Nephron (organoid): Measurements from ENCODE around the gene ROMO1.

Experiments used
- H3K27ac Mint-ChIP-seq, 3 experiments: 2 replicates each; pipeline ENCODE4 v1.8.0; 2020; ENCODE audit warnings: mixed read lengths in 3 of 3, mild to moderate bottlenecking in 2 of 3, moderate library complexity in 1 of 3
- H3K27me3 Mint-ChIP-seq: 2 replicates; pipeline ENCODE4 v1.8.0; 2021; ENCODE audit warnings: low read depth, mild to moderate bottlenecking, moderate library complexity, mixed read lengths
- H3K36me3 Mint-ChIP-seq: 2 replicates; pipeline ENCODE4 v1.8.0; 2020; ENCODE audit warnings: low read depth, mixed read lengths
- H3K4me1 Mint-ChIP-seq: 2 replicates; pipeline ENCODE4 v1.8.0; 2020; ENCODE audit warnings: mixed read lengths
- H3K4me3 Mint-ChIP-seq, 3 experiments: 2 replicates each; pipeline ENCODE4 v1.8.0; 2020; ENCODE audit warnings: mild to moderate bottlenecking in 3 of 3, mixed read lengths in 3 of 3, moderate library complexity in 2 of 3
- H3K9me3 Mint-ChIP-seq: 2 replicates; pipeline ENCODE4 v1.8.0; 2020; ENCODE audit warnings: mixed read lengths
- TF ChIP-seq, protein P1 (sequence below), 3 experiments: fragments of 200-600 bp; sonication (generic); IDR thresholded peaks; one replicate each; pipeline ENCODE4 v1.5.0; 2021; ENCODE audit warnings: antibody characterized with exemption in 3 of 3; ENCODE audit not compliant: unreplicated experiment in 3 of 3

The ROMO1 gene

GRCh38 chr20:35731862-35732643 lies 32.8 kb downstream of the ROMO1 start:
- H3K27me3 Mint-ChIP-seq = no peaks in the 10 kb centered on the region
- TF ChIP-seq, protein P1, sequence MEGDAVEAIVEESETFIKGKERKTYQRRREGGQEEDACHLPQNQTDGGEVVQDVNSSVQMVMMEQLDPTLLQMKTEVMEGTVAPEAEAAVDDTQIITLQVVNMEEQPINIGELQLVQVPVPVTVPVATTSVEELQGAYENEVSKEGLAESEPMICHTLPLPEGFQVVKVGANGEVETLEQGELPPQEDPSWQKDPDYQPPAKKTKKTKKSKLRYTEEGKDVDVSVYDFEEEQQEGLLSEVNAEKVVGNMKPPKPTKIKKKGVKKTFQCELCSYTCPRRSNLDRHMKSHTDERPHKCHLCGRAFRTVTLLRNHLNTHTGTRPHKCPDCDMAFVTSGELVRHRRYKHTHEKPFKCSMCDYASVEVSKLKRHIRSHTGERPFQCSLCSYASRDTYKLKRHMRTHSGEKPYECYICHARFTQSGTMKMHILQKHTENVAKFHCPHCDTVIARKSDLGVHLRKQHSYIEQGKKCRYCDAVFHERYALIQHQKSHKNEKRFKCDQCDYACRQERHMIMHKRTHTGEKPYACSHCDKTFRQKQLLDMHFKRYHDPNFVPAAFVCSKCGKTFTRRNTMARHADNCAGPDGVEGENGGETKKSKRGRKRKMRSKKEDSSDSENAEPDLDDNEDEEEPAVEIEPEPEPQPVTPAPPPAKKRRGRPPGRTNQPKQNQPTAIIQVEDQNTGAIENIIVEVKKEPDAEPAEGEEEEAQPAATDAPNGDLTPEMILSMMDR (IDR thresholded peaks at IDR 0.05; ENCODE audit: unreplicated experiment in 3 of 3) = no peak
- peaks cover 72% of the 10 kb centered on the region for H3K36me3 Mint-ChIP-seq
- no peak overlapping the region for H3K27ac Mint-ChIP-seq
- no peak overlapping the region for H3K4me3 Mint-ChIP-seq
- H3K4me1 Mint-ChIP-seq = peaks cover 24% of the 10 kb centered on the region
- no peaks in the 10 kb centered on the region for H3K9me3 Mint-ChIP-seq

GRCh38 chr20:35732644-35732982 lies 33.4 kb downstream of the ROMO1 start:
- no peak overlapping the region for H3K27ac Mint-ChIP-seq
- H3K9me3 Mint-ChIP-seq = no peaks in the 10 kb centered on the region
- peaks cover 71% of the 10 kb centered on the region for H3K36me3 Mint-ChIP-seq
- peaks cover 24% of the 10 kb centered on the region for H3K4me1 Mint-ChIP-seq
- H3K4me3 Mint-ChIP-seq = no peak overlapping the region
- H3K27me3 Mint-ChIP-seq = no peaks in the 10 kb centered on the region
- TF ChIP-seq, protein P1 (IDR thresholded peaks at IDR 0.05; ENCODE audit: unreplicated experiment in 3 of 3) = no peak

DNA sequence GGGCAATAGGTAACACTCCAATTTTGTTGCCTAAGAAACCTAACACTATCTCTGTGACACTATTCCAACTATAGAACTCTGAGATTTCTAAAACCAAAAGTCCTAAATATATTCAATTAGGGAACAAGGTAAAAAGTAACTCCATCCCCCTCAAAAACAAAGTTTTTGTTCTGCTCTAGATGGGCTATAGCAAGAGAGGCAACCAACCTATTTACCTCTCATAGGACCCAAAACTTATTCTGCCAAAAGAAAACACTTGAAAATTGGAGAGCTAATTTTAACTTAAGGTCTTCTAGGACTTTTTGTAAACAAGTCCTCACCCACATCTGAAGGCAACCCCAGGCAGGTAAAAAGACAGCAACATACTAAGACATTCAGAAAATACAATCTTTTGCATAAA lies 35.2 kb downstream of the ROMO1 start:
- no peak overlapping the region for H3K27ac Mint-ChIP-seq
- H3K36me3 Mint-ChIP-seq = peaks cover 85% of the 10 kb centered on the region
- TF ChIP-seq, protein P1 (IDR thresholded peaks at IDR 0.05; ENCODE audit: unreplicated experiment in 3 of 3) = no peak
- H3K4me3 Mint-ChIP-seq = no peak overlapping the region
- H3K27me3 Mint-ChIP-seq = no peaks in the 10 kb centered on the region
- no peaks in the 10 kb centered on the region for H3K9me3 Mint-ChIP-seq
- peaks cover 35% of the 10 kb centered on the region for H3K4me1 Mint-ChIP-seq

DNA sequence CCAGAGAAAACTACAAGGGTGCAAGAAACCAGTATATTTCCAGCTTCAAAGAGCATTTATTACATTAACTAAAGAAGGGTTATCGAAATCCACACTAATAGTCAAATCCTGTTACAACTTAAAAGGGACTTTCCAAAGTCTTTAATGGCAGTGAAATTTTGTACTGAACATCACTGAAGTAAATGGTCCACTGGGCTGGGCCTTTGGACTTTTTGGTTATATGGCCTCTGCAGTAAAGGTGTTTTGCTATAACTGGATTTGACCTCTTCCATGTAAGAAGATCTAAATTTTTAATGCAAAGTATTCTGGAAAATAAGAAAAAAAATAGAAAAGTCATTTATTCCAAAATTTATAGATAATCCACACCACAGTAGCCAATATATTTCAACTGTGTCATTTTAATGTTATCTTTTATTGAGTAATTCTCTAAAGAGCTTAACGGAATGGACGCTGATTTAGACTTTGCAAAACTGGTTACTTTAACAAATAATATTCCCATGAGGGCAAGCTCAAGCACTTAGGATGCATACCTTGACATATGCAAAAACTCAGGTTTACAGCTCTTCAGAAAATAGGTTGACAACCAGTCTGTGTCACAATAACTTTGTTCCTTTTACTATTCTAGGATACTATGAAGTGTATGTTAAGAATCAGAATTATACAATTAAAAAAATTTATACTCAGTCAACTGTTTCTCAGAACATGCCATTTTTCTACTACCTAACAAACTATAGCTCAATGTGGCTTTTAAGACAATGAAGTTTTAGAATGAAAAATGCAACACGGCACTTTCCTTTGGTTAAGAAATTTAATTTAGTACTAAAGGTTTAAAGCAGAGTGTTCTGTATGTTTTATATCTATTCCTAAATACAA lies 35.8 kb downstream of the ROMO1 start:
- TF ChIP-seq, protein P1 (IDR thresholded peaks at IDR 0.05; ENCODE audit: unreplicated experiment in 3 of 3) = no peak
- Mint-ChIP-seq H3K36me3 (peaks cover 85% of the 10 kb centered on the region), H3K4me1 (peaks cover 41% of the 10 kb centered on the region), H3K27me3 (no peaks in the 10 kb centered on the region), H3K4me3 (no peak overlapping the region), H3K27ac (no peak overlapping the region), H3K9me3 (no peaks in the 10 kb centered on the region)

DNA sequence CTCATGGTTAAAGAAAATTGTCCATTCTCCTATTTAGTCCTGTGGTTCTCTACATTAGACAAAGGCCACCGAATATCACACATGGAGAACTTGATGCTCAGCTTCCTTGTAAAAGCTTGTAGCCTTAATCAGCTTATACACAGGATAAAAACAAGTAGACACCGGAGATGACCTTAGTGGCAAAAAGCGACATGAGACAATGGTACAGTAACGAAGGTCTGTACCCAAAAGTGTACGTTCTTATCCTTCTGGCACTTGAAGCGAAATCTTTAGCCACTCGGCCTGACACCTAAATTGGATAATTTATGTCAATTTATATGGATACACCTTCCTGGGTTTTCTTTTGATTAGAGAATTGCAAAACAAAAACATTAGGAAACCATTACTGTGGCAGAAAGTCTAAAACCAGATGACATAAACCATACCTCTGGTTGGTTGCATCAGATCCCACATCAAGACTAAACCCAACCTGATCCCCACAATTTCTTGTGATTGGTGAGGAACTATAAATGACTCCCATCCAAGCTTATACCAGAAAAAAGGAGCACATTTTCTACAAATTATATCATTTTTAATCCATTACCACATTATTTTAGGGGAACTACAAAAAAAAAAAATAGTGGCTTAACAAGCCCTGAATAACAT lies 36.7 kb downstream of the ROMO1 start:
- no peak overlapping the region for H3K4me3 Mint-ChIP-seq
- TF ChIP-seq, protein P1 (IDR thresholded peaks at IDR 0.05; ENCODE audit: unreplicated experiment in 3 of 3) = no peak
- peaks cover 46% of the 10 kb centered on the region for H3K4me1 Mint-ChIP-seq
- no peaks in the 10 kb centered on the region for H3K9me3 Mint-ChIP-seq
- no peaks in the 10 kb centered on the region for H3K27me3 Mint-ChIP-seq
- H3K36me3 Mint-ChIP-seq = peaks cover 85% of the 10 kb centered on the region
- H3K27ac Mint-ChIP-seq = no peak overlapping the region
